Activated gamma-delta T cell (primary cell): ENCODE measurements around the gene NDUFA6.

Source experiments
- DNase-seq: peaks from one replicate; lab custom pipeline; 2025; lab: John Stamatoyannopoulos, UW

Gene NDUFA6

GRCh38 chr22:42070517-42071422 lies 19.8 kb downstream of the NDUFA6 start, which contains the start of gene NAGA:
Gene NAGA (minus strand): TSS chr22:42070812. CDS start chr22:42070297, 515 bp downstream.
- peak; percentile 78 for DNase-seq

GRCh38 chr22:42069801-42070516 lies 20.6 kb downstream of the NDUFA6 start:
- DNase-seq: no peak

GRCh38 chr22:42068291-42068690 lies 22.3 kb downstream of the NDUFA6 start:
- no peak for DNase-seq

GRCh38 chr22:42067671-42068251 lies 22.8 kb downstream of the NDUFA6 start:
- no peak for DNase-seq

GRCh38 chr22:42066937-42067336 lies 23.6 kb downstream of the NDUFA6 start:
- DNase-seq: no peak

GRCh38 chr22:42066126-42066761 lies 24.3 kb downstream of the NDUFA6 start:
- DNase-seq: no peak

- no peak for DNase-seq
Observed at GRCh38 chr22:42065438-42066125, 25.0 kb downstream of the NDUFA6 start.

- no peak for DNase-seq
Observed at GRCh38 chr22:42064629-42065028, 25.9 kb downstream of the NDUFA6 start.

- DNase-seq: no peak
Observed at GRCh38 chr22:42062506-42063170, 27.9 kb downstream of the NDUFA6 start.

- no peak for DNase-seq
Observed at GRCh38 chr22:42061041-42061440, 29.5 kb downstream of the NDUFA6 start.

- no peak for DNase-seq
Observed at GRCh38 chr22:42060489-42060888, 30.1 kb downstream of the NDUFA6 start.

GRCh38 chr22:42056757-42057511 lies 33.6 kb downstream of the NDUFA6 start:
- no peak for DNase-seq

GRCh38 chr22:42052765-42053164 lies 37.8 kb downstream of the NDUFA6 start:
- no peak for DNase-seq

- no peak for DNase-seq
Observed at GRCh38 chr22:42050641-42051180, 39.9 kb downstream of the NDUFA6 start.

GRCh38 chr22:42041784-42042183 lies 48.8 kb downstream of the NDUFA6 start:
- no peak for DNase-seq

- DNase-seq: no peak
Observed at GRCh38 chr22:42039271-42039670, 51.3 kb downstream of the NDUFA6 start.
